ENCODE results near the gene SOHLH1. TPM values are rescaled to one million over a fixed set of nuclear protein-coding genes. Genes with fewer than 3 reads are reported as not detected.
"Not testable (repeated sequence)": the region's sequence is repeated elsewhere in the genome, so short reads cannot be mapped to it uniquely, and the experiment has no call there.

Gene SOHLH1
- total and polyA plus RNA-seq, 8 donors = not detected

DNA sequence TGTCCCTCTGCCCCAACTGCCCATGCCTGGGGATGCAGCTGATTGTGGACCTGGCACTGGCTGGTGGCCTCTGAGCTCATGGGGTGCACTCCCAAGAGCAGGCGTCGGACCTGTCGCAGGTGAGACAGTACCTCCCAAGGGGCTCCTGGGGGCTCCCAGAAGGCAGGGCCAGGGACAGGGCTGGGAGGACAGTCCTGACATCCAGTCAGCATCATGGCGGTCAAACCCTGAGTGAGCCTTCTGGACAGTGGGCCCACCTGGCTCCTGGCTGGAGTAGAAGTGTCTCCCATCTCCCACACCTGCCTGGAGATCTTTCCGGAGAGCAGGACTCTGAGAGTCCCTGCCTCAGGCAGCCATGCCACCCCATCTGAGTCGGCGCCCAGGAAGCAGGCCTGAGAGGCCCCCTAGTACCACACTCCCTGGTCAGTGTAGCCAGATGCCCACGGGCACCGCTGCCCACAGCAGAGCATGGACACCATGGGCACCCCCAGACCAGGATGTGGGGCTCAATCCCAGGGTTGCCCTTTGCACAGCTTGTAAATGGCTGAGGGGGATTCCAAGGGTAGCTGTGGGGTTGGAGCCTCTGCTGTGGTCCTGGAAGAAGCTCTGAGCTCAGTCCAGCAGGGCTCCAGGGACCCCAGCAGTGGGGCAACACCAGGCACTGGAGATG, 29.5 kb downstream of the SOHLH1 start:
- Histone ChIP-seq H3K27me3 (peaks cover 0 to 65% (median 3%) of the 10 kb centered on the region in 3 donors), H3K36me3 (no peaks in the 10 kb centered on the region), H3K4me1 (no peaks in the 10 kb centered on the region), H3K4me3 (no peak overlapping the region), H3K9me3 (peaks cover 0 to 13% (median 0%) of the 10 kb centered on the region in 4 donors), H3K27ac (no peak overlapping the region)
- intact Hi-C loops (cut with DNase I; ENCODE audit: low total_unique reads) = no loop called here
- TF ChIP-seq POLR2A (IDR thresholded peaks at IDR 0.05) = no peak
- TF ChIP-seq POLR2AphosphoS5 (IDR thresholded peaks at IDR 0.05) = no peak
- 82 to 97% (median 95%) methylated on average over 6 to 9 of the region's 9 CpGs; no CpG with 5 or more reads in 1 of the 5 donors for WGBS, 5 donors
- DNase-seq = no peak

- DNase-seq; H3K27ac ChIP-seq; H3K36me3 ChIP-seq; H3K4me1 ChIP-seq; intact Hi-C loops (cut with DNase I; ENCODE audit: low total_unique reads); H3K4me3 ChIP-seq: not testable (repeated sequence)
- WGBS, 5 donors = 83 to 95% (median 90%) methylated on average over 5 of the region's 5 CpGs
- Histone ChIP-seq H3K27me3 (peaks cover 0 to 72% (median 3%) of the 10 kb centered on the region in 3 donors), H3K9me3 (peaks cover 0 to 13% (median 0%) of the 10 kb centered on the region in 4 donors)
Observed at GRCh38 chr9:135669018-135669417, 30.3 kb downstream of the SOHLH1 start.

- Histone ChIP-seq H3K27ac (no peak overlapping the region), H3K4me3 (no peak overlapping the region), H3K36me3 (no peaks in the 10 kb centered on the region), H3K27me3 (peaks cover 0 to 77% (median 3%) of the 10 kb centered on the region in 3 donors), H3K9me3 (peaks cover 0 to 13% (median 0%) of the 10 kb centered on the region in 4 donors), H3K4me1 (no peaks in the 10 kb centered on the region)
- no peak for TF ChIP-seq POLR2AphosphoS5 (IDR thresholded peaks at IDR 0.05)
- TF ChIP-seq POLR2A (IDR thresholded peaks at IDR 0.05) = no peak
- no peak for TF ChIP-seq EP300 (IDR thresholded peaks at IDR 0.05)
- TF ChIP-seq, protein P1, sequence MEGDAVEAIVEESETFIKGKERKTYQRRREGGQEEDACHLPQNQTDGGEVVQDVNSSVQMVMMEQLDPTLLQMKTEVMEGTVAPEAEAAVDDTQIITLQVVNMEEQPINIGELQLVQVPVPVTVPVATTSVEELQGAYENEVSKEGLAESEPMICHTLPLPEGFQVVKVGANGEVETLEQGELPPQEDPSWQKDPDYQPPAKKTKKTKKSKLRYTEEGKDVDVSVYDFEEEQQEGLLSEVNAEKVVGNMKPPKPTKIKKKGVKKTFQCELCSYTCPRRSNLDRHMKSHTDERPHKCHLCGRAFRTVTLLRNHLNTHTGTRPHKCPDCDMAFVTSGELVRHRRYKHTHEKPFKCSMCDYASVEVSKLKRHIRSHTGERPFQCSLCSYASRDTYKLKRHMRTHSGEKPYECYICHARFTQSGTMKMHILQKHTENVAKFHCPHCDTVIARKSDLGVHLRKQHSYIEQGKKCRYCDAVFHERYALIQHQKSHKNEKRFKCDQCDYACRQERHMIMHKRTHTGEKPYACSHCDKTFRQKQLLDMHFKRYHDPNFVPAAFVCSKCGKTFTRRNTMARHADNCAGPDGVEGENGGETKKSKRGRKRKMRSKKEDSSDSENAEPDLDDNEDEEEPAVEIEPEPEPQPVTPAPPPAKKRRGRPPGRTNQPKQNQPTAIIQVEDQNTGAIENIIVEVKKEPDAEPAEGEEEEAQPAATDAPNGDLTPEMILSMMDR (IDR thresholded peaks at IDR 0.05) = no peak
- 72 to 88% (median 84%) methylated on average over 4 to 9 of the region's 9 CpGs for WGBS, 5 donors
- intact Hi-C loops (cut with DNase I; ENCODE audit: low total_unique reads) = no loop called here
- DNase-seq = no peak
Observed at GRCh38 chr9:135667463-135668001, 31.7 kb downstream of the SOHLH1 start.

DNA sequence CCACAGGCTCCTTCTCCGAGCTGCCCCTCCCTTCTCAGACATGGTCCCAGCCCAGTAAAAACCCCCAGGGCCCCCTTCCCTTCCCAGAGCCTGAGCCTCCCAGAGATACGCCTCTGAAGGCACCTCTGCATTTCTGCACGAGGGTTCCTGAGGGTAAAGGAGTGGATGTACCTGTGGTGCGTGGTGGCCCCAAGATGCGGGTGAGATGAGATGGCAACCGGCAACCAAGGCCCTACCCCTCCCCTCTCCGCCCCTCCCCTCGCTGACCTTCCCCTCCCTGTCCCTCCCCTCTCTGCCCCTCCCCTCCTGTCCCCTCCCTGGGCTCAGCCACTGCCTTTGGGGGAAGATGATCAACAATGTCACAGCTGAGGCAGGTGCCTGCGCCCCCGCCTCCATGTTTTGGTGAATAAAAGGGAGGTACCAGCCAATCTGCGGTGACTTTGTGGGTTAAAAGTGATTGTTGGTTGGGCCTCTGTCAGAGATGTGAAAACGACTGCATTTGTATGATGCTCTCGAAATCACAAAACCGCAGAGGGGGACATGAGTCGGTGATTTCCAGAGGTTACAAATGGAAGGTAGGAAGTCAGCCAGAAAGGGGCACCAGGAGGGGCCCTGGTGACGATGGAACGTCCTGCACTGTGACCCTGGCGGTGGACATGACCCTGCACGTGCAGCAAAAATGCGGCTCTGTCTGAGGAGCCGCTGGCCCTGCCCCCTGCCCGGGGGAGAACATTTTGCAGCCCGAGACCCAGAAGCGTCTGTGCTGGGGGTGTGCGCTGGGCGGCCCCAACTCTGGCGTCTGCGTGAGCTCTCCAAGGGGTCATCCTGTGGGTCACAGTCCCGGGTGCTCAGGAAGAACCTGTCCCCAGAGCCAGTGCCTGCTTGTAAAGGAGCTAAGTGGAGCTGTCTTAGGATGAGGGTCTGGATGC, 32.5 kb downstream of the SOHLH1 start:
- intact Hi-C loops (cut with DNase I; ENCODE audit: low total_unique reads) = no loop called here
- H3K27me3 ChIP-seq = peaks cover 0 to 73% (median 3%) of the 10 kb centered on the region in 3 donors
- no peak overlapping the region for H3K4me3 ChIP-seq
- 50 to 64% (median 54%) methylated on average over 21 to 29 of the region's 29 CpGs for WGBS, 5 donors
- DNase-seq = no peak
- H3K27ac ChIP-seq = no peak overlapping the region
- TF ChIP-seq POLR2AphosphoS5 (IDR thresholded peaks at IDR 0.05) (no peak), EP300 (IDR thresholded peaks at IDR 0.05) (no peak), POLR2A (IDR thresholded peaks at IDR 0.05) (no peak)
- TF ChIP-seq, protein P1 (IDR thresholded peaks at IDR 0.05) = no peak
- H3K4me1 ChIP-seq = no peaks in the 10 kb centered on the region
- no peaks in the 10 kb centered on the region for H3K36me3 ChIP-seq
- peaks cover 0 to 13% (median 0%) of the 10 kb centered on the region in 4 donors for H3K9me3 ChIP-seq

DNA sequence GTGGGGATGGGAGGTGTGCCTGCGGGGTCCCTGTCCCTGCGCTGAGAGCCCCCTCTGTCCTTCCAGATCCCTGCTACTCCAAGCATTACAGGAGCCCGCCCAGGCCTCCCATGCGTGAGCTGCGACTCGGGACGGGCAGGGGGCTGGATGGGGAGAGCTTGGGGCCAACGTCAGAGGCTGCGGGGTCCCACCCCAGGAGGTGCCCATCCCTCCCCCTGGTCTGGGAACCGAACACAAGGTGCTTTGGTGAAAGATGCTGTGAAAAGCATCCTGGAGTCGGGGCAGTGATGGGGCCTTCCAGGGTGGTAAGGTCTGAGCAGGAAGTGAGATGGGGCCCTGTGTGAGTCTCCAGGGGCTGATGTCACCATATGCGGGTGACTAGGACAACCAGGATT, 33.5 kb downstream of the SOHLH1 start:
- Histone ChIP-seq H3K9me3 (peaks cover 0 to 13% (median 0%) of the 10 kb centered on the region in 4 donors), H3K4me3 (no peak overlapping the region), H3K27me3 (peaks cover 0 to 69% (median 3%) of the 10 kb centered on the region in 3 donors), H3K27ac (no peak overlapping the region), H3K36me3 (no peaks in the 10 kb centered on the region), H3K4me1 (no peaks in the 10 kb centered on the region)
- no peak for DNase-seq
- intact Hi-C loops (cut with DNase I; ENCODE audit: low total_unique reads) = no loop called here
- 72 to 84% (median 81%) methylated on average over 9 to 12 of the region's 12 CpGs for WGBS, 5 donors
- no peak for TF ChIP-seq EP300 (IDR thresholded peaks at IDR 0.05)
